TTC549 (cell line): Measurements from ENCODE around the gene ARHGDIA.
"Not testable (repeated sequence)": the region's sequence is repeated elsewhere in the genome, so short reads cannot be mapped to it uniquely, and the experiment has no call there.

Experiments
- FAIRE-seq: peaks from 2 replicates; lab custom pipeline; 2012; peaks lifted over from hg19 to GRCh38; lab: Jason Lieb, UNC

Gene ARHGDIA

DNA sequence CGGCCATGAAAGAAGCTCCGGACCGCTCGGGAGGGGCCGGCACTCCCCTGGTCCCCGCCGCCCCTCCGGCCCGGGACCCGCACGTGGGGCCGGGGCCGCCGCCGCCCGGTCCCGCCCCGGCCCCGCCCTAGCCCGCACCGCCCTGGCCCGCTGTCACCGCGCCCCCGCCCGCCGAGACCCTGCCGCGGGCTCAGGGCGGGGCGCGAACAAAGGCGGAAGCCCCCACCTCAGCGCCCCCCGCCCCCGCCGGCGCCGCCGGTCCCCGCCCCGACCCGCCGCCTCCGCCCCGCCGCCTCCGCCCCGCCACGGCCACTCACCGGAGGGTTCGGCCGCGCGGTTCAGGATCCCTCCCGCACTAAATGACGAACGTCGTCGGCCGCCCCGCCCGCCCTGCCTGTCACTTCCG, at the start of gene ARHGDIA:
Gene ARHGDIA, minus strand, starts transcription at position 357 of the 406 bp plus-strand sequence. CDS start 1,407 bp downstream, outside the sequence.
- FAIRE-seq, result no peak

- FAIRE-seq, result no peak
Measured at GRCh38 chr17:81918832-81919545, 47.9 kb upstream of the ARHGDIA start.

DNA sequence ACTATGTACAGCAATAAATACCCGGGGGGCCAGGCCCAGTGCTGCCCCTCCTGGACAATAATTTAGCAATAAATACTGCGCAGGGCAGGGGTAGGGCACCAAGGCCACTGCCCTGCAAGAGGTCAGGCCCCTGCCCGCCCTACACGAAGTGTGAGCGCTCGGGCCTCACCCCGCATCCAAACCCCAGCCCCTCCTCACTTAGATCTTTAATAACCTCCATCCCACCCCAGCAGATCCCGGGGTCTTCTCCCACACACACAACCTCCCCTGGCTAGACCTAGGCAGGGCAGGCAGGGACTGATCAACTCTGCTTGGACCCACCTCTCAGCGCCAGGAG, 47.2 kb upstream of the ARHGDIA start:
- FAIRE-seq, result not testable (repeated sequence)

DNA sequence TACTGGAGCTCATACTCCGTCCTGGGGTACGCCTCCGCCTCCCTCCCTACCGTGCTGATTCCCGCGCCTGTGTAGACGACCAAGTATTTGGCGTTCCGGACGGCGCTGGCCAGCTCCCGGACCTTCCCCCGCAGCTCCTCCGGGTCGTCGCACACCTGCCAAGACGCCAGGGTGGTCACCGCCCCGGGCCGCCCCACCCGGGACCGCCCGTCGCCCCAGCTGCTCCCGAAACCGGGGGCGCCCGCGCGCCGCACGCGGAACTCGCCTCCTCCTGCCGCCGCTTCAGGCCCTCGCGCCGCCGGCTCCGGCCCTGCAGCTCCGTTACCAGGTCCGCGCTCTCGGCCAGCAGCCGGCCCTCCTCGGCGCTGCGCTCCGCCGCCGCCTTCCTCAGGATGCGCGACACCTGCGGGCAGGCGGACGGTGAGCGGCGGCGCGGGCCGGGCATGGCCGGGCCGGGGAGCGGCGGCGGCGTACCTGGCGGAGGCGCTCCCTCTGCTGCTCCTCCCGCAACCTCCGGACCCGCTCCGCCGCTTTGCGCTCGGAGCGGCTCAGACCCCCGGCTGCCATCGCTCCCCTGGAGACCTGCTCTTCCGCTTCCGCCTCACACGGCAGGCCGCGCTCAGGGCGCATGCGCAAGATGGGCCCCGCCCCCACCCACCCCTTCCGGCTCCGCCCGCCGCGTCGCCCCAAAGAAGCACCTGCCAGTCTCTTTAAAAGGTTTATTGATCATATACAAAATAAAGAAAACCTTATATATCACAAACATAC, 46.6 kb upstream of the ARHGDIA start, which contains the start of gene SIRT7:
Gene SIRT7, minus strand, starts transcription at position 612 of the 768 bp plus-strand sequence. Its CDS starts 45 bp downstream, at position 567.
- no peak for FAIRE-seq

GRCh38 chr17:81916234-81917001, 45.3 kb upstream of the ARHGDIA start:
- FAIRE-seq, result no peak

GRCh38 chr17:81915331-81915730, 44.2 kb upstream of the ARHGDIA start:
- FAIRE-seq, result no peak

- FAIRE-seq, result no peak
Measured at GRCh38 chr17:81914103-81914850, 43.1 kb upstream of the ARHGDIA start.

- FAIRE-seq, result no peak
Measured at GRCh38 chr17:81913394-81914102, 42.4 kb upstream of the ARHGDIA start.

DNA sequence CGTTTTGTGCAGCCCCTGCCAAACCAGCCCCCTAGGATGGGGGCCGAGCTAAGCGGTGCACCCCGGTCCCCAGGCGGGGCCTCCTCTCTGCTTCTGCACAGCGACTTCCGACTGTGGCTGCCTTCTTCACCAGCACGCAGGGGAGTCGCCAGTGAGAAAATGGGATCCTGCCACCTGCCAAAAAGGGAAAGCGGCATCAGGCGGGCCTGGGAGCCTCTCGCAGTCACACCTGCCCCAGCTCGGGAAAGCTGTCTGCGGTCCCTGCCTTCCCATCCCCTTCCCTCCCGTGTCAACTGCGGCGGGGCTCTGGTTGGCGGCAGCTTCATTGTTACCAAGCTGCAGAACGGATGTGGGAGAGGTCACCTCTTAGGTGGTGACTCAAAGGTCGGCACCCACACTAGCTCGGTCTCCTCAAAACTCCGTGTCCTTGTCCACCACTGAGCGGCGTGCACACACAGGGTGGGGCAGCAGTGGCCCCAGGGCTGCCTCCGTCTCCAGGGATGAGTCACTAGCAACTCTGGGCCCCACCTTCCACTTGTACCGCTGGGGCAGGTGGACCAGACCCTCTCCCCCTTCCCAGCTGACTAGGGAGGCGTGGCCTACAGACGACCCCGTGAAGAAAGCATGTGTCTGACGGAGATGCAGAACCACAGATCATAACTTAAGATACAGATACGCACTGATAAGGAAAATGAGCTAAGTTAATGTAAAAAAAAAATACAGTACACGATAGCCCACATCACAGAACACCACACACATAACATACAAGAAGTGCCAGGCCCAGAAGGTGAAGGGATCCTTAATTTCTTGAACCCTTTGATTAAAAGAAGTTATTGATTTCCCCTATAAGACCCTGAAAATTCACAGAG, 41.5 kb upstream of the ARHGDIA start:
- no peak for FAIRE-seq

DNA sequence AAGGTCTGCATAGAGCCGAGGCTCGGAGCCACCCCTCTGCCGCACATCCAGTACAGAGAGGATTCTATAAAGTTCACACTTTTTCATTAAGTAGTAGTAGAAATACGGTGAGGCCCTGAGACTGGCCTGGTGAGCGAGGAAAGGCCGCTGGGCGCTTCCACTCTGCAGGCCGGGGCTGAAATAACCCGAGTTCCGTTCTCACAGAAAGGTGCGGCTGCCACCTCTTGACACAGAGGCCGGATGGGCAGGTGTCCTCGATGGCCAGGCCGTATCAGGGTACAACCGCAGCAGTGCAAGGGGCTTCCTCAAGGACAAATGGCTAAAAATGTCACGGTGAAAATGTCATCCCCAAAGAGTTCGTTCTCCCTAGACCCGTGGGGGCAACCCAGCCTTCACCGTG, 40.8 kb upstream of the ARHGDIA start:
- FAIRE-seq, result no peak

GRCh38 chr17:81911277-81911961, 40.3 kb upstream of the ARHGDIA start, which contains the start of gene PCYT2:
Gene PCYT2 (minus strand): TSS chr17:81911399. CDS start chr17:81911355, 44 bp downstream.
- no peak for FAIRE-seq

DNA sequence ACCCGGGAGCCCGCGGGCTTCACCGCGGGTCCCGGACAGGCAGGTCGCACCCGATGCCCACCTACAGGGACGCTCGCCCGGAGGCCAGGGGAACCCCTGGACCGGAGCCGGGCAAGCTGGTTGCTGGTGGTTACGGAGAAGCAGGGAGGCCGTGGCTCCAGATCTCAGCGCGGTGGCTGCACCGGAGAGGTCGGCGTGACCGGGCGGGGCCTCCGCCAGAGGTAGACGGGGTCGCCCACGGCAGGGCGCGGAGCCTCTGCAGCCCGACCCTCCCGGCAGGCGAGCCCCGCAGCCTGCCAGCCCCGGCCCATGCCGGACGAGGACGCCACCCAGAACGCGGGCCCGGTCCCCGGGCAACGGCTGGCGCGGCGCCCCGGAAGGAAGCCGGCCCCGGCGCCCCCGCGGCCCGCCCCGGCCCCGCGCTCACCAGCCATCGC, 39.7 kb upstream of the ARHGDIA start:
- no peak for FAIRE-seq

- FAIRE-seq, result no peak
Measured at GRCh38 chr17:81909966-81910839, 39.1 kb upstream of the ARHGDIA start.

GRCh38 chr17:81909231-81909630, 38.1 kb upstream of the ARHGDIA start:
- FAIRE-seq, result no peak

GRCh38 chr17:81908793-81909192, 37.7 kb upstream of the ARHGDIA start:
- no peak for FAIRE-seq

- no peak for FAIRE-seq
Measured at GRCh38 chr17:81907219-81908145, 36.3 kb upstream of the ARHGDIA start.

GRCh38 chr17:81906476-81907218, 35.5 kb upstream of the ARHGDIA start:
- FAIRE-seq, result no peak
